ENCODE data around the gene FECH.

DNA sequence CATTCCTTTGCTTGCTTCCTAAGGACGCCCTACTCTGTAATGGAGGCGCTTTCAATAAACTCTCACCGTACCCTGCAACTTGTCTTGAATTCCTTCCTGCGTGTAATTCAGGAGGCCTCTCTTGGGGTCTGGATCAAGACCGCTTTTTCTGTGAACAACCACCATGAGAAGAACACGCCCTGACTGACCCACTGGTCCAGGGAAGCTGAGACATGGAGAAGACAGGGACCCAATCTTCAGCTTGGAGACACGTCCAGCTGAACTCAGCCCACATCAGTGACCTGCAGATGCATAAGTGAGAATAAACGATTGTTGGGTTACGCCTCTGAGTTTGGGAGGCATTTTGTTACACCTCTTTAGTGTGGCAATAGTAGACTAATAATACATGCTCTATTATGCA, 42.9 kb upstream of the FECH start:
- TF ChIP-seq, protein P1, sequence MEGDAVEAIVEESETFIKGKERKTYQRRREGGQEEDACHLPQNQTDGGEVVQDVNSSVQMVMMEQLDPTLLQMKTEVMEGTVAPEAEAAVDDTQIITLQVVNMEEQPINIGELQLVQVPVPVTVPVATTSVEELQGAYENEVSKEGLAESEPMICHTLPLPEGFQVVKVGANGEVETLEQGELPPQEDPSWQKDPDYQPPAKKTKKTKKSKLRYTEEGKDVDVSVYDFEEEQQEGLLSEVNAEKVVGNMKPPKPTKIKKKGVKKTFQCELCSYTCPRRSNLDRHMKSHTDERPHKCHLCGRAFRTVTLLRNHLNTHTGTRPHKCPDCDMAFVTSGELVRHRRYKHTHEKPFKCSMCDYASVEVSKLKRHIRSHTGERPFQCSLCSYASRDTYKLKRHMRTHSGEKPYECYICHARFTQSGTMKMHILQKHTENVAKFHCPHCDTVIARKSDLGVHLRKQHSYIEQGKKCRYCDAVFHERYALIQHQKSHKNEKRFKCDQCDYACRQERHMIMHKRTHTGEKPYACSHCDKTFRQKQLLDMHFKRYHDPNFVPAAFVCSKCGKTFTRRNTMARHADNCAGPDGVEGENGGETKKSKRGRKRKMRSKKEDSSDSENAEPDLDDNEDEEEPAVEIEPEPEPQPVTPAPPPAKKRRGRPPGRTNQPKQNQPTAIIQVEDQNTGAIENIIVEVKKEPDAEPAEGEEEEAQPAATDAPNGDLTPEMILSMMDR (IDR thresholded peaks at IDR 0.05), result no peak
- TF ChIP-seq SMC3 (IDR thresholded peaks at IDR 0.05), result no peak
- TF ChIP-seq POLR2A (IDR thresholded peaks at IDR 0.05; ENCODE audit: low read length), result no peak
- no peak for TF ChIP-seq CHD2 (IDR thresholded peaks at IDR 0.05; ENCODE audit: low read length, partially characterized antibody)
- TF ChIP-seq ZFP36 (IDR thresholded peaks at IDR 0.05; ENCODE audit: borderline replicate concordance, partially characterized antibody), result no peak
- TF ChIP-seq, protein P2, sequence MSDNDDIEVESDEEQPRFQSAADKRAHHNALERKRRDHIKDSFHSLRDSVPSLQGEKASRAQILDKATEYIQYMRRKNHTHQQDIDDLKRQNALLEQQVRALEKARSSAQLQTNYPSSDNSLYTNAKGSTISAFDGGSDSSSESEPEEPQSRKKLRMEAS (IDR thresholded peaks at IDR 0.05), result no peak
- TF ChIP-seq, protein P3, sequence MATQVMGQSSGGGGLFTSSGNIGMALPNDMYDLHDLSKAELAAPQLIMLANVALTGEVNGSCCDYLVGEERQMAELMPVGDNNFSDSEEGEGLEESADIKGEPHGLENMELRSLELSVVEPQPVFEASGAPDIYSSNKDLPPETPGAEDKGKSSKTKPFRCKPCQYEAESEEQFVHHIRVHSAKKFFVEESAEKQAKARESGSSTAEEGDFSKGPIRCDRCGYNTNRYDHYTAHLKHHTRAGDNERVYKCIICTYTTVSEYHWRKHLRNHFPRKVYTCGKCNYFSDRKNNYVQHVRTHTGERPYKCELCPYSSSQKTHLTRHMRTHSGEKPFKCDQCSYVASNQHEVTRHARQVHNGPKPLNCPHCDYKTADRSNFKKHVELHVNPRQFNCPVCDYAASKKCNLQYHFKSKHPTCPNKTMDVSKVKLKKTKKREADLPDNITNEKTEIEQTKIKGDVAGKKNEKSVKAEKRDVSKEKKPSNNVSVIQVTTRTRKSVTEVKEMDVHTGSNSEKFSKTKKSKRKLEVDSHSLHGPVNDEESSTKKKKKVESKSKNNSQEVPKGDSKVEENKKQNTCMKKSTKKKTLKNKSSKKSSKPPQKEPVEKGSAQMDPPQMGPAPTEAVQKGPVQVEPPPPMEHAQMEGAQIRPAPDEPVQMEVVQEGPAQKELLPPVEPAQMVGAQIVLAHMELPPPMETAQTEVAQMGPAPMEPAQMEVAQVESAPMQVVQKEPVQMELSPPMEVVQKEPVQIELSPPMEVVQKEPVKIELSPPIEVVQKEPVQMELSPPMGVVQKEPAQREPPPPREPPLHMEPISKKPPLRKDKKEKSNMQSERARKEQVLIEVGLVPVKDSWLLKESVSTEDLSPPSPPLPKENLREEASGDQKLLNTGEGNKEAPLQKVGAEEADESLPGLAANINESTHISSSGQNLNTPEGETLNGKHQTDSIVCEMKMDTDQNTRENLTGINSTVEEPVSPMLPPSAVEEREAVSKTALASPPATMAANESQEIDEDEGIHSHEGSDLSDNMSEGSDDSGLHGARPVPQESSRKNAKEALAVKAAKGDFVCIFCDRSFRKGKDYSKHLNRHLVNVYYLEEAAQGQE (IDR thresholded peaks at IDR 0.05), result no peak
- TF ChIP-seq, protein P4, sequence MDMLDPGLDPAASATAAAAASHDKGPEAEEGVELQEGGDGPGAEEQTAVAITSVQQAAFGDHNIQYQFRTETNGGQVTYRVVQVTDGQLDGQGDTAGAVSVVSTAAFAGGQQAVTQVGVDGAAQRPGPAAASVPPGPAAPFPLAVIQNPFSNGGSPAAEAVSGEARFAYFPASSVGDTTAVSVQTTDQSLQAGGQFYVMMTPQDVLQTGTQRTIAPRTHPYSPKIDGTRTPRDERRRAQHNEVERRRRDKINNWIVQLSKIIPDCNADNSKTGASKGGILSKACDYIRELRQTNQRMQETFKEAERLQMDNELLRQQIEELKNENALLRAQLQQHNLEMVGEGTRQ (IDR thresholded peaks at IDR 0.05), result no peak
- no peak for TF ChIP-seq KDM5A (IDR thresholded peaks at IDR 0.05)
- no peak for TF ChIP-seq EP300 (IDR thresholded peaks at IDR 0.05)
- TF ChIP-seq GATA3 (IDR thresholded peaks at IDR 0.05; ENCODE audit: borderline replicate concordance), result no peak
- TF ChIP-seq, protein P5, sequence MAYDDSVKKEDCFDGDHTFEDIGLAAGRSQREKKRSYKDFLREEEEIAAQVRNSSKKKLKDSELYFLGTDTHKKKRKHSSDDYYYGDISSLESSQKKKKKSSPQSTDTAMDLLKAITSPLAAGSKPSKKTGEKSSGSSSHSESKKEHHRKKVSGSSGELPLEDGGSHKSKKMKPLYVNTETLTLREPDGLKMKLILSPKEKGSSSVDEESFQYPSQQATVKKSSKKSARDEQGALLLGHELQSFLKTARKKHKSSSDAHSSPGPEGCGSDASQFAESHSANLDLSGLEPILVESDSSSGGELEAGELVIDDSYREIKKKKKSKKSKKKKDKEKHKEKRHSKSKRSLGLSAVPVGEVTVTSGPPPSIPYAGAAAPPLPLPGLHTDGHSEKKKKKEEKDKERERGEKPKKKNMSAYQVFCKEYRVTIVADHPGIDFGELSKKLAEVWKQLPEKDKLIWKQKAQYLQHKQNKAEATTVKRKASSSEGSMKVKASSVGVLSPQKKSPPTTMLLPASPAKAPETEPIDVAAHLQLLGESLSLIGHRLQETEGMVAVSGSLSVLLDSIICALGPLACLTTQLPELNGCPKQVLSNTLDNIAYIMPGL (CRISPR knock-in tag; IDR thresholded peaks at IDR 0.05; ENCODE audit: borderline replicate concordance), result no peak
- no peak for TF ChIP-seq TP53 (CRISPR knock-in tag; IDR thresholded peaks at IDR 0.05)
- TF ChIP-seq RFX5 (IDR thresholded peaks at IDR 0.05), result no peak

Data from A549 (cell line).